Transverse colon (tissue), 3 donors: Measurements from ENCODE around the gene TOMM6.

Experiments used
- POLR2A ChIP-seq: fragments of 450-650 bp; IDR thresholded peaks from one replicate; pipeline ENCODE4 v1.6.1; 2016; ENCODE audit warnings: antibody characterized with exemption, mild to moderate bottlenecking, moderate library complexity
- TF ChIP-seq, protein P1 (sequence below), 5 experiments: fragments of 200-600 bp in 3 of 5; fragments of 450-650 bp in 2 of 5; sonication (generic) in 3 of 5; IDR thresholded peaks; 1 replicate in 2 of 5; 2 replicates in 3 of 5; pipeline ENCODE4 v1.5.1; 2016 to 2017; ENCODE audit warnings: antibody characterized with exemption in 5 of 5, inconsistent platforms in 3 of 5, mild to moderate bottlenecking in 2 of 5, moderate library complexity in 1 of 5

DNA sequence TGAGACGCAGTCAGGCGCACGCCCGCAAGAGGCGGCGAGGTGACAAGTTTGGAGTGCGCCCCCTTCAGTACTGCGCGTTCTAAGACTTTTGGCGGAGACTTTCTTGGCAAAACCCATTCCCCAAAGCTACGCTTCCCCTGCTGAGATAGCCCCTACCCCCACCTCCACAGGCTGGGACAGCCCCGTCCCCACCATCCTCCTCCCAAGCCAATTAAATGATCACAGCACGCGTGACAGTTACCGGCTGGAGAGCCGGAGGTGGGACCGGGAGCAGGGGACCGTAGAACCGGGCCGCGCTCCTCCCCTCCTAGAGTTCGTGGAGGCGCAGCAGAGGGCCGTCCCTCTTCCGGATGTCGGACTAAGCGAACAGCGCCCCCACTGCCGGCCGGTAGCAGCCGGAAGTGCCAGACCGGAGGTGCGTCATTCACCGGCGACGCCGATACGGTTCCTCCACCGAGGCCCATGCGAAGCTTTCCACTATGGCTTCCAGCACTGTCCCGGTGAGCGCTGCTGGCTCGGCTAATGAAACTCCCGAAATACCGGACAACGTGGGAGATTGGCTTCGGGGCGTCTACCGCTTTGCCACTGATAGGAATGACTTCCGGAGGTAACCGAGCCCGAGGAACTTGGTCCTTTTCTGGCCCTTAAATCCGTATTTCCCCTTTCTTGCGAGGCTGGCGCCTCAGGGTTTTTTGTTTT, at the start of gene TOMM6:
- peak; percentile 90 for TF ChIP-seq POLR2A
- TF ChIP-seq, protein P1, sequence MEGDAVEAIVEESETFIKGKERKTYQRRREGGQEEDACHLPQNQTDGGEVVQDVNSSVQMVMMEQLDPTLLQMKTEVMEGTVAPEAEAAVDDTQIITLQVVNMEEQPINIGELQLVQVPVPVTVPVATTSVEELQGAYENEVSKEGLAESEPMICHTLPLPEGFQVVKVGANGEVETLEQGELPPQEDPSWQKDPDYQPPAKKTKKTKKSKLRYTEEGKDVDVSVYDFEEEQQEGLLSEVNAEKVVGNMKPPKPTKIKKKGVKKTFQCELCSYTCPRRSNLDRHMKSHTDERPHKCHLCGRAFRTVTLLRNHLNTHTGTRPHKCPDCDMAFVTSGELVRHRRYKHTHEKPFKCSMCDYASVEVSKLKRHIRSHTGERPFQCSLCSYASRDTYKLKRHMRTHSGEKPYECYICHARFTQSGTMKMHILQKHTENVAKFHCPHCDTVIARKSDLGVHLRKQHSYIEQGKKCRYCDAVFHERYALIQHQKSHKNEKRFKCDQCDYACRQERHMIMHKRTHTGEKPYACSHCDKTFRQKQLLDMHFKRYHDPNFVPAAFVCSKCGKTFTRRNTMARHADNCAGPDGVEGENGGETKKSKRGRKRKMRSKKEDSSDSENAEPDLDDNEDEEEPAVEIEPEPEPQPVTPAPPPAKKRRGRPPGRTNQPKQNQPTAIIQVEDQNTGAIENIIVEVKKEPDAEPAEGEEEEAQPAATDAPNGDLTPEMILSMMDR (IDR thresholded peaks at IDR 0.05): peak; percentile 89 to 99 (median 95)
